SK-N-SH (cell line): ENCODE data around the gene FRMD5.

ENCODE experiments used
- CTCF ChIP-seq: fragments of 200-600 bp; sonication (generic); IDR thresholded peaks from 2 replicates; pipeline ENCODE4 v1.6.1; 2017; ENCODE audit warnings: antibody characterized with exemption, mild to moderate bottlenecking, moderate library complexity
- IRF3 ChIP-seq: fragments of 150-350 bp; IDR thresholded peaks from 2 replicates; pipeline ENCODE4 v1.6.1; 2016; ENCODE audit warnings: mild to moderate bottlenecking, low read depth, low read length
- JUND ChIP-seq: IDR thresholded peaks from 2 replicates; pipeline ENCODE4 v1.4.0; 2012
- NRF1 ChIP-seq: IDR thresholded peaks from 2 replicates; pipeline ENCODE4 v1.6.1; 2012; ENCODE audit warnings: low read depth, mild to moderate bottlenecking, low read length
- POLR2AphosphoS5 ChIP-seq: IDR thresholded peaks from 2 replicates; pipeline ENCODE4 v1.6.1; 2012; ENCODE audit warnings: low read depth, low read length

GRCh38 chr15:43821505-43821904, 373.6 kb downstream of the FRMD5 start:
- TF ChIP-seq CTCF (no peak), POLR2AphosphoS5 (no peak), IRF3 (no peak), JUND (no peak), NRF1 (no peak)
